SK-N-SH (cell line): Measurements from ENCODE around the gene PLD6. TPM values are rescaled to one million over a fixed set of nuclear protein-coding genes. Genes with fewer than 3 reads are reported as not detected.

Experiments
- CTCF ChIA-PET: fragments of 300-600, 350-600 bp; formaldehyde crosslinking; extraction: SDS; loops from one replicate; lab custom pipeline; 2021; lab: Yijun Ruan, JAX
- POLR2A ChIA-PET: fragments of 350-600 bp; sonication (Branson Sonifier 250); formaldehyde crosslinking; extraction: SDS; loops from one replicate; lab custom pipeline; 2020; ENCODE audit warnings: antibody characterized with exemption, inconsistent platforms; lab: Yijun Ruan, JAX
- DNase-seq: peaks from one replicate; pipeline ENCODE4 v3.0.0; 2012
- H2AFZ ChIP-seq: fragments of 200-600 bp; sonication (generic); 2 replicates; pipeline ENCODE4 v1.8.1; 2016; ENCODE audit warnings: antibody characterized with exemption, mild to moderate bottlenecking, low read depth
- H3F3A ChIP-seq: fragments of 200-600 bp; sonication (generic); replicated peaks from 2 replicates; pipeline ENCODE3; 2016; ENCODE audit warnings: antibody characterized with exemption, mild to moderate bottlenecking; ENCODE audit not compliant: insufficient read depth
- H3K27ac ChIP-seq, 2 experiments: fragments of 200-500 bp in 1 of 2; fragments of 200-600 bp in 1 of 2; sonication (Bioruptor generic) in 1 of 2; sonication (generic), shearing (Covaris generic) in 1 of 2; 2 replicates each; pipeline versions ENCODE4 v1.5.1 to v1.6.1; 2014 to 2016; ENCODE audit warnings: low read depth in 2 of 2, inconsistent platforms in 1 of 2, low read length in 1 of 2, mild to moderate bottlenecking in 1 of 2, mixed read lengths in 1 of 2
- H3K27me3 ChIP-seq: fragments of 200-600 bp; sonication (generic), shearing (Covaris generic); 2 replicates; pipeline ENCODE4 v1.6.1; 2016; ENCODE audit warnings: mixed run types; ENCODE audit not compliant: insufficient read depth
- H3K36me3 ChIP-seq, 2 experiments: fragments of 200-500 bp in 1 of 2; fragments of 200-600 bp in 1 of 2; sonication (Bioruptor generic) in 1 of 2; sonication (generic) in 1 of 2; replicated peaks in 1 of 2; 2 replicates each; pipeline versions ENCODE3 to v1.5.1; 2014 to 2016; ENCODE audit warnings: low read length in 1 of 2, mild to moderate bottlenecking in 1 of 2; ENCODE audit not compliant: insufficient read depth in 2 of 2, control insufficient read depth in 1 of 2
- H3K4me1 ChIP-seq, 2 experiments: fragments of 200-500 bp in 1 of 2; fragments of 200-600 bp in 1 of 2; sonication (Bioruptor generic) in 1 of 2; sonication (generic), shearing (Covaris generic) in 1 of 2; 2 replicates each; pipeline versions ENCODE4 v1.5.1 to v1.6.1; 2014 to 2016; ENCODE audit warnings: low read depth in 1 of 2, low read length in 1 of 2, mixed run types in 1 of 2; ENCODE audit not compliant: insufficient read depth in 2 of 2, control insufficient read depth in 1 of 2
- H3K4me2 ChIP-seq: fragments of 200-600 bp; sonication (generic), shearing (Covaris generic); 2 replicates; pipeline ENCODE4 v1.6.1; 2017; ENCODE audit warnings: mixed run types
- H3K4me3 ChIP-seq, 2 experiments: fragments of 200-500 bp in 1 of 2; fragments of 200-600 bp in 1 of 2; sonication (Bioruptor generic) in 1 of 2; sonication (generic), shearing (Covaris generic) in 1 of 2; 2 replicates each; pipeline versions ENCODE4 v1.5.1 to v1.8.1; 2014 to 2016; ENCODE audit warnings: low read depth in 2 of 2, inconsistent platforms in 1 of 2, low read length in 1 of 2, mild to moderate bottlenecking in 1 of 2, mixed read lengths in 1 of 2, moderate library complexity in 1 of 2
- H3K79me2 ChIP-seq: fragments of 200-600 bp; sonication (generic); 2 replicates; pipeline ENCODE4 v1.8.1; 2017; ENCODE audit warnings: mild to moderate bottlenecking; ENCODE audit not compliant: insufficient read depth
- H3K9ac ChIP-seq: fragments of 200-600 bp; sonication (generic); 2 replicates; pipeline ENCODE4 v1.6.1; 2017; ENCODE audit warnings: mixed run types
- H3K9me2 ChIP-seq: fragments of 200-600 bp; sonication (generic); 2 replicates; pipeline ENCODE4 v1.6.1; 2017; ENCODE audit warnings: mixed run types
- H3K9me3 ChIP-seq: fragments of 200-600 bp; sonication (generic); 2 replicates; pipeline ENCODE4 v1.6.1; 2017; ENCODE audit warnings: mixed run types, mild to moderate bottlenecking, moderate library complexity
- H4K20me1 ChIP-seq: fragments of 200-600 bp; sonication (generic); 2 replicates; pipeline ENCODE4 v1.6.1; 2017; ENCODE audit warnings: mild to moderate bottlenecking, mixed run types; ENCODE audit not compliant: insufficient read depth
- ELF1 ChIP-seq: IDR thresholded peaks from 2 replicates; pipeline ENCODE4 v1.4.0; 2012
- EP300 ChIP-seq, 2 experiments: IDR thresholded peaks; 2 replicates each; pipeline versions ENCODE4 v1.4.0 to v1.6.1; 2012; ENCODE audit warnings: borderline replicate concordance in 1 of 2, low read depth in 1 of 2, low read length in 1 of 2
- FOSL2 ChIP-seq: IDR thresholded peaks from 2 replicates; pipeline ENCODE4 v1.4.0; 2012; ENCODE audit warnings: low read depth, mild to moderate bottlenecking, moderate library complexity, borderline replicate concordance
- NRF1 ChIP-seq: IDR thresholded peaks from 2 replicates; pipeline ENCODE4 v1.6.1; 2012; ENCODE audit warnings: low read depth, mild to moderate bottlenecking, low read length
- RAD21 ChIP-seq: IDR thresholded peaks from 2 replicates; pipeline ENCODE4 v1.6.1; 2012; ENCODE audit warnings: mild to moderate bottlenecking, low read length
- RFX5 ChIP-seq: IDR thresholded peaks from 2 replicates; pipeline ENCODE4 v1.6.1; 2012; ENCODE audit warnings: mild to moderate bottlenecking, improper control_type of control experiment, low read length
- TAF1 ChIP-seq: IDR thresholded peaks from 2 replicates; pipeline ENCODE4 v1.6.1; 2012; ENCODE audit warnings: low read depth, mild to moderate bottlenecking, low read length, moderate library complexity, borderline replicate concordance
- TEAD4 ChIP-seq: IDR thresholded peaks from 2 replicates; pipeline ENCODE4 v1.4.0; 2012; ENCODE audit warnings: mild to moderate bottlenecking, borderline replicate concordance; ENCODE audit not compliant: insufficient read depth
- WGBS: methylation state at CpG from one replicate; pipeline ENCODE4 v1.1.6; 2017; ENCODE audit warnings: low lambda C conversion rate; 5-methylcytosine and 5-hydroxymethylcytosine counted together
- polyA plus RNA-seq, 3 experiments: library from polyadenylated mRNA; depleted of rRNA; stranded (reverse); fragments of >200 nt; gene quantifications; 2 replicates each; pipeline ENCODE4 v1.2.3, GENCODE V29; 2012
- TF ChIP-seq, protein P1 (sequence below): IDR thresholded peaks from 2 replicates; pipeline ENCODE4 v1.6.1; 2012; ENCODE audit warnings: mild to moderate bottlenecking, low read depth, low read length, moderate library complexity
- TF ChIP-seq, protein P2 (sequence below): fragments of 150-350 bp; IDR thresholded peaks from 2 replicates; pipeline ENCODE4 v1.6.1; 2017; ENCODE audit warnings: antibody characterized with exemption, low read length, low read depth, borderline replicate concordance
- TF ChIP-seq, protein P3 (sequence below): fragments of 200-600 bp; sonication (generic); IDR thresholded peaks from 2 replicates; pipeline ENCODE4 v1.6.1; 2017; ENCODE audit warnings: antibody characterized with exemption, mild to moderate bottlenecking, moderate library complexity

The PLD6 gene
- polyA plus RNA-seq, 1 of the 3 experiments (the other 2 are of a cell fraction) = 3.7 TPM

DNA sequence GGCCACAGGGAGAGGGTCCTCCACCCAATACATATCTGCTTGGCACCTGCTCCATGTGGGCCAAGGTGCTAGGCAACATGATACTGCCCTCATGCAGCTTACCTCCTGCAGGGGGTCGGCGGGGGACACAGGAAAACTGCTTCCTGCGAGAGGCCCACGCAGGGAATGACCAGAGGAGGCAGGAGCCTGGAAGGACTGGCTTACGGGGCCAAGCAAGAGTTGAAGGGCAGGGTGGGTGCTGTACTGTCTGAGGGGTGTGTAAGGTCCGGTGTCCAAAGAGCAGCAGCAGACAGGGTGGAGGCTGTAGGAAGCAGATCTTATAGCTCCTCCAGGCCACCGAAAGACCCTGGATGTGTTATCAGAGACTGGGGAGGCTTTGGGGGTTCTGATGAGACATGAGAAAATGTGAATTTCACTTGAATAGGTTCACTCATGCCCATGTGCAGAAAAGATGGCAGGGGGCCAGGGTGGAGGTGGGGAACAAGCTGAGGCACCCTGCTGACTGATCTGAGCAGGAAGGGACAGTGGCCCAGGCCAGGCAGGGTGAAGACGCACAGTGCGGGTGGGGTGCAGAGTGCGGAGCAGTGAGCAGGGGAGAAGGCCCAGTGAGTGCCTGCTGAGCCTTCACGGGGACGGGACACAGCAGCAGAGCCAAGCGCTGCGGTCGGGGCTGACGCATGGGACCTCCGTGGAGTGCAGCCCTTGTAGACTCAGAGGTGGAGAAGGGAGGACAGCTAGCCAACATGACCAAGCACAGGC, 22.6 kb upstream of the PLD6 start:
- Histone ChIP-seq H3K9me3 (no peaks in the 10 kb centered on the region), H3K4me2 (no peak overlapping the region), H4K20me1 (no peaks in the 10 kb centered on the region; the same call in 1 of the 2 replicates), H3K9me2 (no peaks in the 10 kb centered on the region), H3K36me3 (peaks cover 33 to 52% of the 10 kb centered on the region in 2 experiments), H3K79me2 (peaks cover 15% of the 10 kb centered on the region), H3K9ac (no peak overlapping the region), H3K4me1 (no peaks in the 10 kb centered on the region), H3K27me3 (no peaks in the 10 kb centered on the region), H3K4me3 (no peak overlapping the region), H3K27ac (no peak overlapping the region), H2AFZ (no peak overlapping the region), H3F3A (no peaks in the 10 kb centered on the region)
- POLR2A ChIA-PET = no interaction called here
- no peak for TF ChIP-seq EP300 (IDR thresholded peaks at IDR 0.05; ENCODE audit: borderline replicate concordance in 1 of 2, low read depth in 1 of 2, low read length in 1 of 2)
- TF ChIP-seq TEAD4 = no peak
- TF ChIP-seq TAF1 = no peak
- CTCF ChIA-PET = interaction anchor here (0.6 to 1.6 kb wide), 3 partner anchors 33 to 341 kb away, joined by 3 read pairs; no protein-coding TSS in a partner anchor
- DNase-seq = no peak
- 92% methylated on average over 10 of the region's 17 CpGs for WGBS

DNA sequence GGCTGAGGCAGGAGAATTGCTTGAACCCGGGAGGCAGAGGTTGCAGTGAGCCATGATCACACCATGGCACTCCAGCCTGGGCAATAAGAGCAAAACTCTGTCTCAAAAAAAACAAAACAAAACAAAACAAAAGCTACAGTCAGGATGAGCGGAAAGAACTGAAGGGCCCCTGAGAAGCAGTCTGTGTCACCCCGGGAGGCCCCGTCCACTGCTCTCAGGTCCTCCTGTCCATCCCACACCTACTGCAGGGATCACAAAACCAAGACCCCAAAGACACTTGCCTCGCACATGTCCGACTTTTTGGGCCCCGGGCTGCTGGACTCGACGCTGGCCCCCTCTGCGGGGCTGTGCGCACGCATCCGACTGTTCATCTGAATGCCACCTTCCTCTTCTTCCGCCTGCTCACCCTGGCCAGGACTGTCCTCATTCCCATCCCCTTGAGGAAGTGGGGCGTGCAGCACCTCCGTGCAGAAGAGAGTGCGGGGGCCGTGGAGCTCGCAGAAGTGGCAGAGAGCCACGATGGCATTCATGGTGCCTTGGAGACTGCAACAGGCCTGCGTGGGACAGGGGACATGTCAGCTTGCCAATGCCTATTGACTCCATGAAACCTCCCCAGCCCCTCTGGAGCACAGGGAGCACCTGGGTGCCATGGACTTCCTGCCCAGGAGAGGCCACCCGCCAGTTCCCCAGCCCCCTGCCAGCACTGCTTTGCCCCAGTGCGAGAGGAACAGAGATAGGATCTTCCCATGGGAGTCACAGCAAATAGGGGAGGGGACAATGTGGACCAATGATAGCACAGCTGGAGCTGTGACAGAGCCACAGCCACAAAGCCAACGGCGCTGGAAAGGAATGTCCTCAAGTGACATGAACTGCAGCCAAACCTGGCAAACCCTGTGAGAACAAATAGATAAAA, 21.7 kb upstream of the PLD6 start:
- H3K9me2 ChIP-seq = no peaks in the 10 kb centered on the region
- no peaks in the 10 kb centered on the region for H3K4me1 ChIP-seq
- H3F3A ChIP-seq = no peaks in the 10 kb centered on the region
- ChIA-PET POLR2A (no interaction called here), CTCF (interaction anchor here (0.6 to 1.6 kb wide), 2 partner anchors 46 to 342 kb away, joined by 3 read pairs; no protein-coding TSS in a partner anchor)
- WGBS = 97% methylated on average over 25 of the region's 25 CpGs
- no peaks in the 10 kb centered on the region for H3K27me3 ChIP-seq
- H3K4me2 ChIP-seq = no peak overlapping the region
- H3K27ac ChIP-seq = no peak overlapping the region
- peaks cover 36 to 55% of the 10 kb centered on the region in 2 experiments for H3K36me3 ChIP-seq
- DNase-seq = no peak
- peaks cover 8% of the 10 kb centered on the region for H3K79me2 ChIP-seq
- no peaks in the 10 kb centered on the region for H3K9me3 ChIP-seq
- no peak overlapping the region for H3K9ac ChIP-seq
- no peak overlapping the region for H3K4me3 ChIP-seq
- no peak overlapping the region for H2AFZ ChIP-seq
- H4K20me1 ChIP-seq = no peaks in the 10 kb centered on the region; the same call in 1 of the 2 replicates
- TF ChIP-seq ELF1 = no peak
- TF ChIP-seq, protein P1, sequence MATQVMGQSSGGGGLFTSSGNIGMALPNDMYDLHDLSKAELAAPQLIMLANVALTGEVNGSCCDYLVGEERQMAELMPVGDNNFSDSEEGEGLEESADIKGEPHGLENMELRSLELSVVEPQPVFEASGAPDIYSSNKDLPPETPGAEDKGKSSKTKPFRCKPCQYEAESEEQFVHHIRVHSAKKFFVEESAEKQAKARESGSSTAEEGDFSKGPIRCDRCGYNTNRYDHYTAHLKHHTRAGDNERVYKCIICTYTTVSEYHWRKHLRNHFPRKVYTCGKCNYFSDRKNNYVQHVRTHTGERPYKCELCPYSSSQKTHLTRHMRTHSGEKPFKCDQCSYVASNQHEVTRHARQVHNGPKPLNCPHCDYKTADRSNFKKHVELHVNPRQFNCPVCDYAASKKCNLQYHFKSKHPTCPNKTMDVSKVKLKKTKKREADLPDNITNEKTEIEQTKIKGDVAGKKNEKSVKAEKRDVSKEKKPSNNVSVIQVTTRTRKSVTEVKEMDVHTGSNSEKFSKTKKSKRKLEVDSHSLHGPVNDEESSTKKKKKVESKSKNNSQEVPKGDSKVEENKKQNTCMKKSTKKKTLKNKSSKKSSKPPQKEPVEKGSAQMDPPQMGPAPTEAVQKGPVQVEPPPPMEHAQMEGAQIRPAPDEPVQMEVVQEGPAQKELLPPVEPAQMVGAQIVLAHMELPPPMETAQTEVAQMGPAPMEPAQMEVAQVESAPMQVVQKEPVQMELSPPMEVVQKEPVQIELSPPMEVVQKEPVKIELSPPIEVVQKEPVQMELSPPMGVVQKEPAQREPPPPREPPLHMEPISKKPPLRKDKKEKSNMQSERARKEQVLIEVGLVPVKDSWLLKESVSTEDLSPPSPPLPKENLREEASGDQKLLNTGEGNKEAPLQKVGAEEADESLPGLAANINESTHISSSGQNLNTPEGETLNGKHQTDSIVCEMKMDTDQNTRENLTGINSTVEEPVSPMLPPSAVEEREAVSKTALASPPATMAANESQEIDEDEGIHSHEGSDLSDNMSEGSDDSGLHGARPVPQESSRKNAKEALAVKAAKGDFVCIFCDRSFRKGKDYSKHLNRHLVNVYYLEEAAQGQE = no peak
- TF ChIP-seq, protein P2, sequence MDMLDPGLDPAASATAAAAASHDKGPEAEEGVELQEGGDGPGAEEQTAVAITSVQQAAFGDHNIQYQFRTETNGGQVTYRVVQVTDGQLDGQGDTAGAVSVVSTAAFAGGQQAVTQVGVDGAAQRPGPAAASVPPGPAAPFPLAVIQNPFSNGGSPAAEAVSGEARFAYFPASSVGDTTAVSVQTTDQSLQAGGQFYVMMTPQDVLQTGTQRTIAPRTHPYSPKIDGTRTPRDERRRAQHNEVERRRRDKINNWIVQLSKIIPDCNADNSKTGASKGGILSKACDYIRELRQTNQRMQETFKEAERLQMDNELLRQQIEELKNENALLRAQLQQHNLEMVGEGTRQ = no peak
- no peak for TF ChIP-seq RFX5
- TF ChIP-seq FOSL2 = no peak
- no peak for TF ChIP-seq NRF1
- no peak for TF ChIP-seq RAD21
- TF ChIP-seq, protein P3, sequence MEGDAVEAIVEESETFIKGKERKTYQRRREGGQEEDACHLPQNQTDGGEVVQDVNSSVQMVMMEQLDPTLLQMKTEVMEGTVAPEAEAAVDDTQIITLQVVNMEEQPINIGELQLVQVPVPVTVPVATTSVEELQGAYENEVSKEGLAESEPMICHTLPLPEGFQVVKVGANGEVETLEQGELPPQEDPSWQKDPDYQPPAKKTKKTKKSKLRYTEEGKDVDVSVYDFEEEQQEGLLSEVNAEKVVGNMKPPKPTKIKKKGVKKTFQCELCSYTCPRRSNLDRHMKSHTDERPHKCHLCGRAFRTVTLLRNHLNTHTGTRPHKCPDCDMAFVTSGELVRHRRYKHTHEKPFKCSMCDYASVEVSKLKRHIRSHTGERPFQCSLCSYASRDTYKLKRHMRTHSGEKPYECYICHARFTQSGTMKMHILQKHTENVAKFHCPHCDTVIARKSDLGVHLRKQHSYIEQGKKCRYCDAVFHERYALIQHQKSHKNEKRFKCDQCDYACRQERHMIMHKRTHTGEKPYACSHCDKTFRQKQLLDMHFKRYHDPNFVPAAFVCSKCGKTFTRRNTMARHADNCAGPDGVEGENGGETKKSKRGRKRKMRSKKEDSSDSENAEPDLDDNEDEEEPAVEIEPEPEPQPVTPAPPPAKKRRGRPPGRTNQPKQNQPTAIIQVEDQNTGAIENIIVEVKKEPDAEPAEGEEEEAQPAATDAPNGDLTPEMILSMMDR = no peak
- TF ChIP-seq, all 33 proteins: peak for 0
